ENCODE measurements around the gene FAM168A. TPM values are rescaled to one million over a fixed set of nuclear protein-coding genes. Genes with fewer than 3 reads are reported as not detected.

FAM168A gene
- total RNA-seq, 2 experiments from 2014 or later = 10.1 to 23.7 TPM

DNA sequence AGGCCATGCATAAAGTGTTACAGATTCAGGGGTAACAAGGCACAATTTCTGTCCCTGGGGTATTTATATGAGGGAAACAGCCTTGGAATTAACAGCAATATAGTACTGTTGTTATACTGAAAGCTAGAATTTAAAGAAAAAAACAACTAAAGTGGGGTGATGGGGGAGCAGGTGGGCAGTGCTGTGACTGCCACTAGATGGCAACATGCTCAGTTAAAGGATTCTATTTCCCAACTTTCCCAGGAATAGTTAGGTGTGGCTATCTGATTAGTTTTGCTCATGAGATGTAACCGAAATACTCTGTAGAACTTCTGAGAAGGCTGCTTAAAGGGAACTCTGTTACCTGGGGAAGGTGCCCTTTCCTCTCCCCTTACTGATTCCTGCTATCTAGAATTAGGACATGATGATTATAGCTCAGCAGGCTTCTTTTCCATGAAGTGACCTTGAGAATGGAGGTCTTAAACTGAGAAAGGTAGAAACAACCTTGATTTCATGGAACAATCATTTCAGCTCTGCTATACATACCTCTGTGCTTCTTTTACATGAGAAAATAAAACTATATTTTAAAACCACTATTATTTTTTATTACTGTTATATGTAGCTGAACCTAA is 119.1 kb downstream of the FAM168A start:
- no peaks in the 10 kb centered on the region for H4K20me1 ChIP-seq (ENCODE audit: insufficient read depth, low read length)
- H3K4me2 ChIP-seq (ENCODE audit: low read length) = no peak overlapping the region
- H3K36me3 ChIP-seq (ENCODE audit: insufficient read depth, low read length) = no peaks in the 10 kb centered on the region
- no peaks in the 10 kb centered on the region for H3K4me1 ChIP-seq (ENCODE audit: insufficient read depth, low read length, poor library complexity, severe bottlenecking)
- H3K79me2 ChIP-seq (ENCODE audit: insufficient read depth, low read depth, low read length) = no peaks in the 10 kb centered on the region
- peak; percentile 21 for DNase-seq (ENCODE audit: low spot score)
- H2AFZ ChIP-seq (ENCODE audit: low read length) = no peak overlapping the region
- H3K9me2 ChIP-seq (ENCODE audit: insufficient read depth, low read length) = no peaks in the 10 kb centered on the region
- BruUV-seq (replicated peaks) = no TSS peak
- TF ChIP-seq CTCF (conservative IDR thresholded peaks at IDR 0.05; ENCODE audit: low read length) (peak; percentile 94), EZH2phosphoT487 (IDR thresholded peaks at IDR 0.05; ENCODE audit: borderline replicate concordance, low read depth, low read length) (no peak)
- POLR2A ChIA-PET = interaction anchor here (0.6 to 1.3 kb wide), 7 partner anchors 65 to 540 kb away, joined by 3 to 10 read pairs (median 4); no protein-coding TSS in a partner anchor
- no peak overlapping the region for H3K4me3 ChIP-seq (ENCODE audit: low read depth, low read length, poor library complexity, severe bottlenecking)
- intact Hi-C loops (cut with micrococcal nuclease; ENCODE audit: unreplicated experiment) = no loop called here
- no peak overlapping the region for H3K27ac ChIP-seq (ENCODE audit: low read depth, low read length, poor library complexity, severe bottlenecking)
- H3K9me3 ChIP-seq (ENCODE audit: low read length) = 0 out of 2 replicates have a peak, but pooled peaks cover 11% of the 10 kb centered on the region
- CTCF ChIA-PET (ENCODE audit: unreplicated experiment) = interaction anchor here (0.6 to 0.7 kb wide), 2 partner anchors 14 to 216 kb away, joined by 3 read pairs; no protein-coding TSS in a partner anchor

GRCh38 chr11:73477518-73477917 is 120.4 kb downstream of the FAM168A start:
- Histone ChIP-seq H3K36me3 (ENCODE audit: insufficient read depth, low read length) (no peaks in the 10 kb centered on the region), H3K4me3 (ENCODE audit: low read depth, low read length, poor library complexity, severe bottlenecking) (no peak overlapping the region), H4K20me1 (ENCODE audit: insufficient read depth, low read length) (no peaks in the 10 kb centered on the region), H3K9me3 (ENCODE audit: low read length) (0 out of 2 replicates have a peak, but pooled peaks cover 11% of the 10 kb centered on the region), H3K27ac (ENCODE audit: low read depth, low read length, poor library complexity, severe bottlenecking) (no peak overlapping the region), H3K79me2 (ENCODE audit: insufficient read depth, low read depth, low read length) (no peaks in the 10 kb centered on the region), H2AFZ (ENCODE audit: low read length) (no peak overlapping the region), H3K9me2 (ENCODE audit: insufficient read depth, low read length) (no peaks in the 10 kb centered on the region), H3K4me1 (ENCODE audit: insufficient read depth, low read length, poor library complexity, severe bottlenecking) (no peaks in the 10 kb centered on the region), H3K4me2 (ENCODE audit: low read length) (no peak overlapping the region)
- TF ChIP-seq EZH2phosphoT487 (IDR thresholded peaks at IDR 0.05; ENCODE audit: borderline replicate concordance, low read depth, low read length) (no peak), CTCF (conservative IDR thresholded peaks at IDR 0.05; ENCODE audit: low read length) (no peak)
- DNase-seq (ENCODE audit: low spot score) = no peak
- intact Hi-C loops (cut with micrococcal nuclease; ENCODE audit: unreplicated experiment) = no loop called here
- no TSS peak for BruUV-seq (replicated peaks)
- CTCF ChIA-PET (ENCODE audit: unreplicated experiment) = no interaction called here
- POLR2A ChIA-PET = no interaction called here

DNA sequence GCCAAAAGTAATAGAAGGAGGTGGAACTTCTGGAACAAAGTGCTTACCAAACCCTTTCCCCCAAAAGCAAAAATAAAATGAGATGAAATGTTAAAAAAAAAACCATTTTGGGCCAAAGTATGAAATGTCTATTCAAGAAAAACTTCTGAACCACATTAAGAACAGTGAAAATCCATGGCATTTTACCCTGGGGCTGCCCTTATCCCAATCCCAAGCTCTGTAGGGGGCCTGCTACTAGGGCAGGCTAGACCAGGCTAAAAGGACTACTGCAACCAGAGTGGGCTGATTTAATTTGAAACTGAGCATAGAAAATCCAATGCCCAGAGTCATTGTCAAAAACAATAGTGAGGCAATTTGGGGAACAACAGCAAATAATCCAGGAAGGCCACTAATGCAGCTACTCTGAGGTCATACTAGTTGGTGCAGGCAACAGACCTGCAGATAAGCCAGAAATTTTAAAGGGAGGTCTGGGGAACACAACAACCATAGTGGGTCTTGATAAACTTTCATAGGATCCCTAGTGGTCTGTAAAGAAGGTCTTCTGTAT is 122.3 kb downstream of the FAM168A start:
- CTCF ChIA-PET (ENCODE audit: unreplicated experiment) = no interaction called here
- H2AFZ ChIP-seq (ENCODE audit: low read length) = no peak overlapping the region
- intact Hi-C loops (cut with micrococcal nuclease; ENCODE audit: unreplicated experiment) = no loop called here
- H3K9me3 ChIP-seq (ENCODE audit: low read length) = 0 out of 2 replicates have a peak, but pooled peaks cover 11% of the 10 kb centered on the region
- POLR2A ChIA-PET = interaction anchor here (0.5 kb wide), 1 partner anchor 239 kb away, joined by 3 read pairs; no protein-coding TSS in a partner anchor
- H3K27ac ChIP-seq (ENCODE audit: low read depth, low read length, poor library complexity, severe bottlenecking) = no peak overlapping the region
- no peak for DNase-seq (ENCODE audit: low spot score)
- TF ChIP-seq CTCF (conservative IDR thresholded peaks at IDR 0.05; ENCODE audit: low read length) (no peak), EZH2phosphoT487 (IDR thresholded peaks at IDR 0.05; ENCODE audit: borderline replicate concordance, low read depth, low read length) (no peak)
- H3K4me2 ChIP-seq (ENCODE audit: low read length) = no peak overlapping the region
- no peaks in the 10 kb centered on the region for H3K4me1 ChIP-seq (ENCODE audit: insufficient read depth, low read length, poor library complexity, severe bottlenecking)
- H4K20me1 ChIP-seq (ENCODE audit: insufficient read depth, low read length) = no peaks in the 10 kb centered on the region
- BruUV-seq (replicated peaks) = no TSS peak
- H3K79me2 ChIP-seq (ENCODE audit: insufficient read depth, low read depth, low read length) = no peaks in the 10 kb centered on the region
- no peaks in the 10 kb centered on the region for H3K36me3 ChIP-seq (ENCODE audit: insufficient read depth, low read length)
- no peak overlapping the region for H3K4me3 ChIP-seq (ENCODE audit: low read depth, low read length, poor library complexity, severe bottlenecking)
- H3K9me2 ChIP-seq (ENCODE audit: insufficient read depth, low read length) = no peaks in the 10 kb centered on the region
